Measurements from ENCODE around the gene CPD. TPM values are rescaled to one million over a fixed set of nuclear protein-coding genes. Genes with fewer than 3 reads are reported as not detected.
A peak's percentile ranks its signal among the peaks of the same experiment; 100 is the strongest.

Gene CPD
- total and polyA plus RNA-seq, 2 of the 13 experiments (the other 11 are each of a cell fraction or from before 2014, with no cell fraction given): 46.1 to 72.3 TPM

DNA sequence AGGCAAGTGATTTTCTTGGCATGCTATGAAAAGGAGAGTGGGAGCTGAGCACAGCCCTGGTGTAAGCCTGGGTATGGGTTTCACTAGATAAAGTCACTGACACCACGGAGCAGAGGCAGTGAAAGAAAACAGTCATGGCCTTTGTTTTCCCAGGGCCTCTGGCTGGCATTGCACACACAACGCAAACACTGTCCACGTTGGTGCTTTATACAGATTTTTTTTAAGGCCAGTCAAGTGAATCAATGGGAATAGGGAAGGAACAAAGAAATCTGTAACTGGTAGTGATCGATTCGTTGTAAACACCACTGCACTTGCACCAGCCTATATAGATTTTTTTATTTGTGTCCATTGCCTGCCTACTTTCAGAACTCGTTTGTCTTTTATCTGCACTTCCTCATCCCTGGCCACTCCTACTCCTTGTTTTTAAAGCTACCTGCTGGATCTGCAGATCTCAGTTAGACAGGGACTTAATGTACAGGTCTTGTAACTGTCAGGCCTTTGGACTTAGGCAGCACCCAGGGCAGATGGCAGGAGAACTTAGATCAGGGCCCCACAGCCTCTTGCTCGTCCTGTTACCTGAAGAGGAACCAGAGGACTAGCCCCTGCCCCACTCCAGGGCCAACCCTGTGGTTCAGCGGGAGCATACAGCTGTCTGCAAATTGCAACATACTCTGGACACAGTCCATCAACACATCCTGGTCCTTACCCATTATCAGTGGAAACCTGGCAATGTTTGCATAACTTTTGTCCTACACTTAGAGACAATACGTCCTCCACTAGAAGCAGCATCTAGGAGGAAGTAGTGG lies 34.2 kb upstream of the CPD start (continued):
- TF ChIP-seq ZNF460 (CRISPR knock-in tag; IDR thresholded peaks at IDR 0.05; ENCODE audit: borderline replicate concordance): no peak; the same call in 1 of the 2 replicates
- no peak for TF ChIP-seq HNRNPK (IDR thresholded peaks at IDR 0.05; ENCODE audit: low read depth, low read length, poor library complexity, severe bottlenecking)
- TF ChIP-seq ZNF33A (CRISPR knock-in tag; IDR thresholded peaks at IDR 0.05; ENCODE audit: borderline replicate concordance): no peak; the same call in 1 of the 2 replicates
- TF ChIP-seq RELA (CRISPR knock-in tag; IDR thresholded peaks at IDR 0.05): no peak
- no peak for TF ChIP-seq NRL (CRISPR knock-in tag; IDR thresholded peaks at IDR 0.05; ENCODE audit: borderline replicate concordance)
- no peak for TF ChIP-seq SRSF1 (optimal IDR thresholded peaks at IDR 0.05; ENCODE audit: low read depth, low read length)
- TF ChIP-seq HHEX (CRISPR knock-in tag; IDR thresholded peaks at IDR 0.05): peak; percentile 45; the same call in 1 of the 2 replicates
- TF ChIP-seq ZKSCAN1 (IDR thresholded peaks at IDR 0.05; ENCODE audit: low read length): no peak; the same call in 1 of the 2 replicates
- TF ChIP-seq EEA1 (CRISPR knock-in tag; IDR thresholded peaks at IDR 0.05; ENCODE audit: borderline replicate concordance): no peak
- peak; percentile 68; the same call in 1 of the 2 replicates for TF ChIP-seq SSRP1 (CRISPR knock-in tag; IDR thresholded peaks at IDR 0.05)
- no peak for TF ChIP-seq SOX6 (IDR thresholded peaks at IDR 0.05)
- peak; percentile 98 for TF ChIP-seq SOX6 (CRISPR knock-in tag; IDR thresholded peaks at IDR 0.05)
- peak; percentile 93 for TF ChIP-seq BCL6 (CRISPR knock-in tag; IDR thresholded peaks at IDR 0.05)
- peak; percentile 43; the same call in 1 of the 2 replicates for TF ChIP-seq SMAD3 (CRISPR knock-in tag; IDR thresholded peaks at IDR 0.05)
- TF ChIP-seq TP53 (CRISPR knock-in tag; conservative IDR thresholded peaks at IDR 0.05): no peak
- TF ChIP-seq, protein P1, sequence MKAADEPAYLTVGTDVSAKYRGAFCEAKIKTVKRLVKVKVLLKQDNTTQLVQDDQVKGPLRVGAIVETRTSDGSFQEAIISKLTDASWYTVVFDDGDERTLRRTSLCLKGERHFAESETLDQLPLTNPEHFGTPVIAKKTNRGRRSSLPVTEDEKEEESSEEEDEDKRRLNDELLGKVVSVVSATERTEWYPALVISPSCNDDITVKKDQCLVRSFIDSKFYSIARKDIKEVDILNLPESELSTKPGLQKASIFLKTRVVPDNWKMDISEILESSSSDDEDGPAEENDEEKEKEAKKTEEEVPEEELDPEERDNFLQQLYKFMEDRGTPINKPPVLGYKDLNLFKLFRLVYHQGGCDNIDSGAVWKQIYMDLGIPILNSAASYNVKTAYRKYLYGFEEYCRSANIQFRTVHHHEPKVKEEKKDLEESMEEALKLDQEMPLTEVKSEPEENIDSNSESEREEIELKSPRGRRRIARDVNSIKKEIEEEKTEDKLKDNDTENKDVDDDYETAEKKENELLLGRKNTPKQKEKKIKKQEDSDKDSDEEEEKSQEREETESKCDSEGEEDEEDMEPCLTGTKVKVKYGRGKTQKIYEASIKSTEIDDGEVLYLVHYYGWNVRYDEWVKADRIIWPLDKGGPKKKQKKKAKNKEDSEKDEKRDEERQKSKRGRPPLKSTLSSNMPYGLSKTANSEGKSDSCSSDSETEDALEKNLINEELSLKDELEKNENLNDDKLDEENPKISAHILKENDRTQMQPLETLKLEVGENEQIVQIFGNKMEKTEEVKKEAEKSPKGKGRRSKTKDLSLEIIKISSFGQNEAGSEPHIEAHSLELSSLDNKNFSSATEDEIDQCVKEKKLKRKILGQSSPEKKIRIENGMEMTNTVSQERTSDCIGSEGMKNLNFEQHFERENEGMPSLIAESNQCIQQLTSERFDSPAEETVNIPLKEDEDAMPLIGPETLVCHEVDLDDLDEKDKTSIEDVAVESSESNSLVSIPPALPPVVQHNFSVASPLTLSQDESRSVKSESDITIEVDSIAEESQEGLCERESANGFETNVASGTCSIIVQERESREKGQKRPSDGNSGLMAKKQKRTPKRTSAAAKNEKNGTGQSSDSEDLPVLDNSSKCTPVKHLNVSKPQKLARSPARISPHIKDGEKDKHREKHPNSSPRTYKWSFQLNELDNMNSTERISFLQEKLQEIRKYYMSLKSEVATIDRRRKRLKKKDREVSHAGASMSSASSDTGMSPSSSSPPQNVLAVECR (CRISPR knock-in tag; IDR thresholded peaks at IDR 0.05; ENCODE audit: borderline replicate concordance): peak; percentile 79
- TF ChIP-seq SIN3B (IDR thresholded peaks at IDR 0.05; ENCODE audit: low read length): no peak
- TF ChIP-seq TSC22D2 (CRISPR knock-in tag; IDR thresholded peaks at IDR 0.05; ENCODE audit: borderline replicate concordance): 0 out of 2 replicates have a peak, but pooled peaks have one; percentile 73
- TF ChIP-seq ZNF253 (CRISPR knock-in tag; IDR thresholded peaks at IDR 0.05; ENCODE audit: borderline replicate concordance): no peak
- TF ChIP-seq, protein P2, sequence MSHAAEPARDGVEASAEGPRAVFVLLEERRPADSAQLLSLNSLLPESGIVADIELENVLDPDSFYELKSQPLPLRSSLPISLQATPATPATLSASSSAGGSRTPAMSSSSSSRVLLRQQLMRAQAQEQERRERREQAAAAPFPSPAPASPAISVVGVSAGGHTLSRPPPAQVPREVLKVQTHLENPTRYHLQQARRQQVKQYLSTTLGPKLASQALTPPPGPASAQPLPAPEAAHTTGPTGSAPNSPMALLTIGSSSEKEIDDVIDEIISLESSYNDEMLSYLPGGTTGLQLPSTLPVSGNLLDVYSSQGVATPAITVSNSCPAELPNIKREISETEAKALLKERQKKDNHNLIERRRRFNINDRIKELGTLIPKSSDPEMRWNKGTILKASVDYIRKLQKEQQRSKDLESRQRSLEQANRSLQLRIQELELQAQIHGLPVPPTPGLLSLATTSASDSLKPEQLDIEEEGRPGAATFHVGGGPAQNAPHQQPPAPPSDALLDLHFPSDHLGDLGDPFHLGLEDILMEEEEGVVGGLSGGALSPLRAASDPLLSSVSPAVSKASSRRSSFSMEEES (CRISPR knock-in tag; IDR thresholded peaks at IDR 0.05): peak; percentile 46; the same call in 1 of the 2 replicates
- TF ChIP-seq ZNF17 (CRISPR knock-in tag; IDR thresholded peaks at IDR 0.05): peak; percentile 51; the same call in 1 of the 2 replicates
- TF ChIP-seq ZNF263 (CRISPR knock-in tag; IDR thresholded peaks at IDR 0.05): peak; percentile 41; the same call in 1 of the 2 replicates
- peak; percentile 92 for TF ChIP-seq HMG20A (CRISPR knock-in tag; IDR thresholded peaks at IDR 0.05; ENCODE audit: borderline replicate concordance)
- peak; percentile 98 for TF ChIP-seq SALL1 (CRISPR knock-in tag; IDR thresholded peaks at IDR 0.05)
- no peak for TF ChIP-seq CREB1 (IDR thresholded peaks at IDR 0.05)
- TF ChIP-seq CREB1 (CRISPR knock-in tag; IDR thresholded peaks at IDR 0.05): peak; percentile 68
- 0 out of 2 replicates have a peak, but pooled peaks have one; percentile 17 for TF ChIP-seq KLF6 (CRISPR knock-in tag; IDR thresholded peaks at IDR 0.05)
